HEK293 (cell line): ENCODE measurements around the gene C1QTNF1.

Experiments
- CTCF ChIA-PET: fragments of 350-600 bp; formaldehyde crosslinking; extraction: SDS; loops from one replicate; lab custom pipeline; 2021; ENCODE audit warnings: antibody characterized with exemption; lab: Yijun Ruan, JAX
- POLR2A ChIA-PET: fragments of 300-600 bp; formaldehyde crosslinking; extraction: SDS; loops from one replicate; lab custom pipeline; 2020; ENCODE audit warnings: antibody characterized with exemption, inconsistent platforms; lab: Yijun Ruan, JAX
- H3K27ac ChIP-seq: fragments of 200-500 bp; sonication (Bioruptor generic); 2 replicates; pipeline ENCODE4 v1.5.1; 2014; ENCODE audit warnings: low read depth, low read length, control low read depth, inconsistent platforms; ENCODE audit errors: extremely low read depth
- H3K36me3 ChIP-seq, 2 experiments: fragments of 200-500 bp in 1 of 2; sonication (Bioruptor generic) in 1 of 2; 1 replicate in 1 of 2; 2 replicates in 1 of 2; pipeline ENCODE4 v1.5.1; 2014 to 2017; ENCODE audit warnings: inconsistent platforms in 2 of 2, low read length in 2 of 2; ENCODE audit not compliant: control insufficient read depth in 2 of 2, insufficient read depth in 1 of 2
- H3K4me1 ChIP-seq: fragments of 200-500 bp; sonication (Bioruptor generic); 2 replicates; pipeline ENCODE4 v1.5.1; 2014; ENCODE audit warnings: mild to moderate bottlenecking, low read length, inconsistent platforms; ENCODE audit not compliant: control insufficient read depth, insufficient read depth
- H3K4me3 ChIP-seq: 2 replicates; pipeline ENCODE4 v1.5.1; 2011; ENCODE audit warnings: low read depth, mild to moderate bottlenecking, control low read depth, low read length, moderate library complexity
- H3K9me3 ChIP-seq: fragments of 200-500 bp; sonication (Bioruptor generic); 2 replicates; pipeline ENCODE4 v1.5.1; 2014; ENCODE audit warnings: low read depth, low read length, inconsistent platforms; ENCODE audit not compliant: control insufficient read depth, insufficient read depth
- OSR2 ChIP-seq: fragments of 450-650 bp; formaldehyde crosslinking; IDR thresholded peaks from 2 replicates; pipeline ENCODE4 v1.5.1; 2016; ENCODE audit warnings: missing biosample characterization, missing genetic modification characterization
- SALL2 ChIP-seq: fragments of 450-650 bp; formaldehyde crosslinking; IDR thresholded peaks from 2 replicates; pipeline ENCODE4 v1.5.0; 2017; ENCODE audit warnings: missing biosample characterization, mild to moderate bottlenecking, missing genetic modification characterization, borderline replicate concordance
- SCRT1 ChIP-seq: fragments of 450-650 bp; formaldehyde crosslinking; IDR thresholded peaks from 2 replicates; pipeline ENCODE4 v1.5.1; 2016; ENCODE audit warnings: missing biosample characterization, missing genetic modification characterization, borderline replicate concordance
- SCRT2 ChIP-seq: fragments of 450-650 bp; formaldehyde crosslinking; IDR thresholded peaks from 2 replicates; pipeline ENCODE4 v1.5.1; 2016; ENCODE audit warnings: missing biosample characterization, missing genetic modification characterization
- ZBTB1 ChIP-seq: fragments of 450-650 bp; formaldehyde crosslinking; IDR thresholded peaks from 2 replicates; pipeline ENCODE4 v1.5.1; 2016; ENCODE audit warnings: missing biosample characterization, missing genetic modification characterization
- ZNF157 ChIP-seq: fragments of 450-650 bp; formaldehyde crosslinking; IDR thresholded peaks from 2 replicates; pipeline ENCODE4 v1.5.1; 2016; ENCODE audit warnings: missing biosample characterization, missing genetic modification characterization
- ZNF16 ChIP-seq: fragments of 450-650 bp; formaldehyde crosslinking; IDR thresholded peaks from 2 replicates; pipeline ENCODE4 v1.5.1; 2016; ENCODE audit warnings: low read depth, missing biosample characterization, missing genetic modification characterization
- ZNF169 ChIP-seq: fragments of 450-650 bp; formaldehyde crosslinking; IDR thresholded peaks from 2 replicates; pipeline ENCODE4 v1.5.1; 2016; ENCODE audit warnings: missing biosample characterization, missing genetic modification characterization
- ZNF211 ChIP-seq: fragments of 450-650 bp; formaldehyde crosslinking; IDR thresholded peaks from 2 replicates; pipeline ENCODE4 v1.5.1; 2016; ENCODE audit warnings: low read depth, missing biosample characterization, missing genetic modification characterization
- ZNF302 ChIP-seq: fragments of 450-650 bp; formaldehyde crosslinking; IDR thresholded peaks from 2 replicates; pipeline ENCODE4 v1.5.1; 2016; ENCODE audit warnings: missing biosample characterization, missing genetic modification characterization, low read depth
- ZNF37A ChIP-seq: fragments of 450-650 bp; IDR thresholded peaks from 2 replicates; pipeline ENCODE4 v1.5.1; 2018; ENCODE audit warnings: missing biosample characterization, missing genetic modification characterization
- ZNF391 ChIP-seq: fragments of 450-650 bp; formaldehyde crosslinking; IDR thresholded peaks from 2 replicates; pipeline ENCODE4 v1.5.1; 2016; ENCODE audit warnings: low read depth, missing biosample characterization, missing genetic modification characterization, borderline replicate concordance
- ZNF416 ChIP-seq: fragments of 450-650 bp; formaldehyde crosslinking; IDR thresholded peaks from 2 replicates; pipeline ENCODE4 v1.5.1; 2016; ENCODE audit warnings: missing biosample characterization, missing genetic modification characterization
- ZNF521 ChIP-seq: fragments of 450-650 bp; formaldehyde crosslinking; IDR thresholded peaks from 2 replicates; pipeline ENCODE4 v1.5.1; 2017; ENCODE audit warnings: missing biosample characterization, mild to moderate bottlenecking, missing genetic modification characterization
- ZNF561 ChIP-seq: fragments of 450-650 bp; IDR thresholded peaks from 2 replicates; pipeline ENCODE4 v1.5.1; 2018; ENCODE audit warnings: missing biosample characterization, missing genetic modification characterization, borderline replicate concordance
- TF ChIP-seq, protein P1 (sequence below): IDR thresholded peaks from 2 replicates; pipeline ENCODE4 v1.6.1; 2011; ENCODE audit warnings: mild to moderate bottlenecking, low read depth, low read length, borderline replicate concordance
- TF ChIP-seq, protein P2 (sequence below): fragments of 450-650 bp; formaldehyde crosslinking; IDR thresholded peaks from 2 replicates; pipeline ENCODE4 v1.5.1; 2017; ENCODE audit warnings: missing biosample characterization, missing genetic modification characterization
- TF ChIP-seq, protein P3 (sequence below): fragments of 450-650 bp; formaldehyde crosslinking; IDR thresholded peaks from 2 replicates; pipeline ENCODE4 v1.5.1; 2016; ENCODE audit warnings: missing biosample characterization, missing genetic modification characterization
- TF ChIP-seq, protein P4 (sequence below): fragments of 450-650 bp; formaldehyde crosslinking; optimal IDR thresholded peaks from 2 replicates; pipeline ENCODE3; 2016; ENCODE audit warnings: missing biosample characterization, mild to moderate bottlenecking, missing genetic modification characterization
- TF ChIP-seq, protein P5 (sequence below): fragments of 450-650 bp; formaldehyde crosslinking; IDR thresholded peaks from 2 replicates; pipeline ENCODE4 v1.5.1; 2016; ENCODE audit warnings: missing biosample characterization, missing genetic modification characterization
- TF ChIP-seq, protein P6 (sequence below): fragments of 450-650 bp; formaldehyde crosslinking; IDR thresholded peaks from 2 replicates; pipeline ENCODE4 v1.5.1; 2016; ENCODE audit warnings: missing biosample characterization, missing genetic modification characterization

Gene C1QTNF1

DNA sequence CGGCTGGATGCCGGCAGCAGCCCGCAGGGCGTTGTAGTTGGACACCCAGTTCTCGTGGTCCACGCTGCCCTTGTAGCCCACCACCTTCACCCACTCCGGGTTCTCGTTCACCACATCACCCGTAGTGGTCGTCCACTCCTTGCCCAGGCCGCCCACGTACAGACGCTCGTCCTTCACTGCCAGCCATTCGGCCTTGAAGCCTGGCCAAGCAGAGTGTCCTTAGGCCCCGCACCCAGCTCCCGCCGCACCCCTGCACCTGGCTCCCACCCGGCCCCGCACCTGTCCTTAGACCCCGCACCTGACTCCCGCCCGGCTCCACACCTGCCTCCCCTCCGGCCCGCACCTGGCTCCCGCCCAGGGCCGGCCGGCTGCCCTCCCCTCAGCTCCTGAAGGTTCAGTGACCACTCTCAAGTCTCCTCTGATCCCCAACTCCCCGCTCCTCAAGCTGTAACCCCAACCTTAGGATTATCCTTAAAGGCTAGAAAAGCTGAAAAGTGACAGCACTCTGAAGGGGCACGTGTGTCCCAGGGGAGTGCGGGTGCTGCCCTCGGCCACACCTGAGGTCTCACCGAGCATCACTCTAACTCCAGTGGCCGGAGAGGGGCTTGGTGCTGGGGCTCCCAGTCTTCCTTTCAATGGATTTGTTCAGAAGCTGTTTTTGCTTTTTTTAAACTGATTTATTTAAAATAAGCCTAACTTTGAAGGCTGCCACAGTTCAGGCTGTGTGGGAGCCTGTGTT, 28.8 kb upstream of the C1QTNF1 start:
- Histone ChIP-seq H3K27ac (no peak overlapping the region), H3K36me3 (peaks cover 0 to 93% of the 10 kb centered on the region in 2 experiments), H3K4me3 (no peak overlapping the region), H3K4me1 (no peaks in the 10 kb centered on the region), H3K9me3 (no peaks in the 10 kb centered on the region)
- ChIA-PET CTCF (interaction anchor here (0.6 to 1.8 kb wide), 10 partner anchors 8 to 129 kb away, joined by 3 to 7 read pairs (median 4); no protein-coding TSS in a partner anchor), POLR2A (interaction anchor here (0.8 to 2.1 kb wide), 3 partner anchors 8 to 15 kb away, joined by 4 to 11 read pairs (median 6); partner anchors contain the start of gene CANT1)
- TF ChIP-seq ZNF521 (tag by site-specific recombination), result no peak
- TF ChIP-seq OSR2 (tag by site-specific recombination), result no peak
- TF ChIP-seq ZNF37A (tag by site-specific recombination), result no peak
- TF ChIP-seq ZNF211, result no peak
- TF ChIP-seq, protein P1, sequence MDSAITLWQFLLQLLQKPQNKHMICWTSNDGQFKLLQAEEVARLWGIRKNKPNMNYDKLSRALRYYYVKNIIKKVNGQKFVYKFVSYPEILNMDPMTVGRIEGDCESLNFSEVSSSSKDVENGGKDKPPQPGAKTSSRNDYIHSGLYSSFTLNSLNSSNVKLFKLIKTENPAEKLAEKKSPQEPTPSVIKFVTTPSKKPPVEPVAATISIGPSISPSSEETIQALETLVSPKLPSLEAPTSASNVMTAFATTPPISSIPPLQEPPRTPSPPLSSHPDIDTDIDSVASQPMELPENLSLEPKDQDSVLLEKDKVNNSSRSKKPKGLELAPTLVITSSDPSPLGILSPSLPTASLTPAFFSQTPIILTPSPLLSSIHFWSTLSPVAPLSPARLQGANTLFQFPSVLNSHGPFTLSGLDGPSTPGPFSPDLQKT, result no peak
- TF ChIP-seq ZBTB1, result no peak
- no peak for TF ChIP-seq ZNF561
- TF ChIP-seq, protein P2, sequence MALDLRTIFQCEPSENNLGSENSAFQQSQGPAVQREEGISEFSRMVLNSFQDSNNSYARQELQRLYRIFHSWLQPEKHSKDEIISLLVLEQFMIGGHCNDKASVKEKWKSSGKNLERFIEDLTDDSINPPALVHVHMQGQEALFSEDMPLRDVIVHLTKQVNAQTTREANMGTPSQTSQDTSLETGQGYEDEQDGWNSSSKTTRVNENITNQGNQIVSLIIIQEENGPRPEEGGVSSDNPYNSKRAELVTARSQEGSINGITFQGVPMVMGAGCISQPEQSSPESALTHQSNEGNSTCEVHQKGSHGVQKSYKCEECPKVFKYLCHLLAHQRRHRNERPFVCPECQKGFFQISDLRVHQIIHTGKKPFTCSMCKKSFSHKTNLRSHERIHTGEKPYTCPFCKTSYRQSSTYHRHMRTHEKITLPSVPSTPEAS (tag by site-specific recombination), result no peak
- TF ChIP-seq SALL2 (tag by site-specific recombination), result no peak
- TF ChIP-seq, protein P3, sequence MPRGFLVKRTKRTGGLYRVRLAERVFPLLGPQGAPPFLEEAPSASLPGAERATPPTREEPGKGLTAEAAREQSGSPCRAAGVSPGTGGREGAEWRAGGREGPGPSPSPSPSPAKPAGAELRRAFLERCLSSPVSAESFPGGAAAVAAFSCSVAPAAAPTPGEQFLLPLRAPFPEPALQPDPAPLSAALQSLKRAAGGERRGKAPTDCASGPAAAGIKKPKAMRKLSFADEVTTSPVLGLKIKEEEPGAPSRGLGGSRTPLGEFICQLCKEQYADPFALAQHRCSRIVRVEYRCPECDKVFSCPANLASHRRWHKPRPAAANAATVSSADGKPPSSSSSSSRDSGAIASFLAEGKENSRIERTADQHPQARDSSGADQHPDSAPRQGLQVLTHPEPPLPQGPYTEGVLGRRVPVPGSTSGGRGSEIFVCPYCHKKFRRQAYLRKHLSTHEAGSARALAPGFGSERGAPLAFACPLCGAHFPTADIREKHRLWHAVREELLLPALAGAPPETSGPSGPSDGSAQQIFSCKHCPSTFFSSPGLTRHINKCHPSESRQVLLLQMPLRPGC (tag by site-specific recombination), result no peak
- TF ChIP-seq ZNF16 (tag by site-specific recombination), result no peak
- TF ChIP-seq ZNF157 (tag by site-specific recombination), result no peak
- no peak for TF ChIP-seq ZNF302 (tag by site-specific recombination)
- TF ChIP-seq ZNF391 (tag by site-specific recombination), result no peak
- TF ChIP-seq ZNF416 (tag by site-specific recombination), result no peak

DNA sequence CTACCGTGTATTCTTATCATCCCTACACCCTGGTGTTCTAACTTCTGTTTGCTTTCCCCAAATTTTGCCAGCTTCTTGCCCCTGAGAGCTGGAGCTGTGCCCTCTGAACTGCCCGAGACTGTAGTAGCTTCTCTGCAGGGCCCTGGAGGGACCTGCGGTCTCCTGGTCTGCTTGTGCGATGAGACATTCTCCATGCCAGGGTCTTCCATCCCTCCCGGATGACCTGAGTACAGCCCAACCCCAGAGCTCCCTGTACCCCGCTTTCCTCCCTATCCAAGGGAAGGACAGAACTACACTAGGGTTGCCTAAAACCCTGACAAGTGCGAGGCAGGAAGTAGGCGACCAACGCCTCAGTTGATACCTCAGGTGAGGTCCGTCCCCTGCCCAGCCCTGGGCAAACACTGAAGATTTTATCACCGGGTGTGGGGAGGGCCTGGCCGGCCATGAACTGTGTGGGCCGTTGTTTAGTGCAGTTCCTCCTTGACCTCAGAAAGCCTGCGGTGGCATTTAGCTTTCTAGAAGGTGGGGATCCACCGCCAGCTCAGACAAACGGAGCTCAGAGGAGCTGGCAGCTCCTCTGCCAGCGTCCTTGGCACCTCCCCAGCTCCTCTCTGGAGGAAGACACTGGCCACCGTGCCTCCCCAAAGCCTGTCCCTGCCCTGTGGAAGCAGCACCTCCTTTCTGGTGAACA, 28.1 kb upstream of the C1QTNF1 start:
- Histone ChIP-seq H3K36me3 (peaks cover 0 to 93% of the 10 kb centered on the region in 2 experiments), H3K4me3 (no peak overlapping the region), H3K4me1 (no peaks in the 10 kb centered on the region), H3K9me3 (no peaks in the 10 kb centered on the region), H3K27ac (no peak overlapping the region)
- POLR2A ChIA-PET, result interaction anchor here (0.8 to 2.1 kb wide), 2 partner anchors 9 to 10 kb away, joined by 6 to 11 read pairs; no protein-coding TSS in a partner anchor
- CTCF ChIA-PET, result interaction anchor here (0.6 to 1.8 kb wide), 8 partner anchors 9 to 221 kb away, joined by 3 to 7 read pairs (median 4); no protein-coding TSS in a partner anchor
- TF ChIP-seq, protein P4, sequence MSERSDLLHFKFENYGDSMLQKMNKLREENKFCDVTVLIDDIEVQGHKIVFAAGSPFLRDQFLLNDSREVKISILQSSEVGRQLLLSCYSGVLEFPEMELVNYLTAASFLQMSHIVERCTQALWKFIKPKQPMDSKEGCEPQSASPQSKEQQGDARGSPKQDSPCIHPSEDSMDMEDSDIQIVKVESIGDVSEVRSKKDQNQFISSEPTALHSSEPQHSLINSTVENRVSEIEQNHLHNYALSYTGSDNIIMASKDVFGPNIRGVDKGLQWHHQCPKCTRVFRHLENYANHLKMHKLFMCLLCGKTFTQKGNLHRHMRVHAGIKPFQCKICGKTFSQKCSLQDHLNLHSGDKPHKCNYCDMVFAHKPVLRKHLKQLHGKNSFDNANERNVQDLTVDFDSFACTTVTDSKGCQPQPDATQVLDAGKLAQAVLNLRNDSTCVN (tag by site-specific recombination), result no peak
- TF ChIP-seq, protein P5, sequence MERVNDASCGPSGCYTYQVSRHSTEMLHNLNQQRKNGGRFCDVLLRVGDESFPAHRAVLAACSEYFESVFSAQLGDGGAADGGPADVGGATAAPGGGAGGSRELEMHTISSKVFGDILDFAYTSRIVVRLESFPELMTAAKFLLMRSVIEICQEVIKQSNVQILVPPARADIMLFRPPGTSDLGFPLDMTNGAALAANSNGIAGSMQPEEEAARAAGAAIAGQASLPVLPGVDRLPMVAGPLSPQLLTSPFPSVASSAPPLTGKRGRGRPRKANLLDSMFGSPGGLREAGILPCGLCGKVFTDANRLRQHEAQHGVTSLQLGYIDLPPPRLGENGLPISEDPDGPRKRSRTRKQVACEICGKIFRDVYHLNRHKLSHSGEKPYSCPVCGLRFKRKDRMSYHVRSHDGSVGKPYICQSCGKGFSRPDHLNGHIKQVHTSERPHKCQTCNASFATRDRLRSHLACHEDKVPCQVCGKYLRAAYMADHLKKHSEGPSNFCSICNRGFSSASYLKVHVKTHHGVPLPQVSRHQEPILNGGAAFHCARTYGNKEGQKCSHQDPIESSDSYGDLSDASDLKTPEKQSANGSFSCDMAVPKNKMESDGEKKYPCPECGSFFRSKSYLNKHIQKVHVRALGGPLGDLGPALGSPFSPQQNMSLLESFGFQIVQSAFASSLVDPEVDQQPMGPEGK, result no peak
- no peak for TF ChIP-seq SCRT2 (tag by site-specific recombination)
- TF ChIP-seq SCRT1 (tag by site-specific recombination), result no peak
- no peak for TF ChIP-seq ZNF169 (tag by site-specific recombination)
- TF ChIP-seq ZNF37A (tag by site-specific recombination), result no peak
- TF ChIP-seq, protein P6, sequence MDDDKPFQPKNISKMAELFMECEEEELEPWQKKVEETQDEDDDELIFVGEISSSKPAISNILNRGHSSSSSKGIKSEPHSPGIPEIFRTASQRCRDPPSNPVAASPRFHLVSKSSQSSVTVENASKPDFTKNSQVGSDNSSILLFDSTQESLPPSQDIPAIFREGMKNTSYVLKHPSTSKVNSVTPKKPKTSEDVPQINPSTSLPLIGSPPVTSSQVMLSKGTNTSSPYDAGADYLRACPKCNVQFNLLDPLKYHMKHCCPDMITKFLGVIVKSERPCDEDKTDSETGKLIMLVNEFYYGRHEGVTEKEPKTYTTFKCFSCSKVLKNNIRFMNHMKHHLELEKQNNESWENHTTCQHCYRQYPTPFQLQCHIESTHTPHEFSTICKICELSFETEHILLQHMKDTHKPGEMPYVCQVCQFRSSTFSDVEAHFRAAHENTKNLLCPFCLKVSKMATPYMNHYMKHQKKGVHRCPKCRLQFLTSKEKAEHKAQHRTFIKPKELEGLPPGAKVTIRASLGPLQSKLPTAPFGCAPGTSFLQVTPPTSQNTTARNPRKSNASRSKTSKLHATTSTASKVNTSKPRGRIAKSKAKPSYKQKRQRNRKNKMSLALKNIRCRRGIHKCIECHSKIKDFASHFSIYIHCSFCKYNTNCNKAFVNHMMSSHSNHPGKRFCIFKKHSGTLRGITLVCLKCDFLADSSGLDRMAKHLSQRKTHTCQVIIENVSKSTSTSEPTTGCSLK (tag by site-specific recombination), result no peak
